HG03045 (cell line): ENCODE measurements around the gene MRPL10.

Experiments used
- ATAC-seq: cut with Tn5 transposase; IDR thresholded peaks from one replicate; pipeline ENCODE4 v1.9.1; 2021; ENCODE audit warnings: mild to moderate bottlenecking, moderate library complexity; ENCODE audit not compliant: unreplicated experiment

Gene MRPL10

DNA sequence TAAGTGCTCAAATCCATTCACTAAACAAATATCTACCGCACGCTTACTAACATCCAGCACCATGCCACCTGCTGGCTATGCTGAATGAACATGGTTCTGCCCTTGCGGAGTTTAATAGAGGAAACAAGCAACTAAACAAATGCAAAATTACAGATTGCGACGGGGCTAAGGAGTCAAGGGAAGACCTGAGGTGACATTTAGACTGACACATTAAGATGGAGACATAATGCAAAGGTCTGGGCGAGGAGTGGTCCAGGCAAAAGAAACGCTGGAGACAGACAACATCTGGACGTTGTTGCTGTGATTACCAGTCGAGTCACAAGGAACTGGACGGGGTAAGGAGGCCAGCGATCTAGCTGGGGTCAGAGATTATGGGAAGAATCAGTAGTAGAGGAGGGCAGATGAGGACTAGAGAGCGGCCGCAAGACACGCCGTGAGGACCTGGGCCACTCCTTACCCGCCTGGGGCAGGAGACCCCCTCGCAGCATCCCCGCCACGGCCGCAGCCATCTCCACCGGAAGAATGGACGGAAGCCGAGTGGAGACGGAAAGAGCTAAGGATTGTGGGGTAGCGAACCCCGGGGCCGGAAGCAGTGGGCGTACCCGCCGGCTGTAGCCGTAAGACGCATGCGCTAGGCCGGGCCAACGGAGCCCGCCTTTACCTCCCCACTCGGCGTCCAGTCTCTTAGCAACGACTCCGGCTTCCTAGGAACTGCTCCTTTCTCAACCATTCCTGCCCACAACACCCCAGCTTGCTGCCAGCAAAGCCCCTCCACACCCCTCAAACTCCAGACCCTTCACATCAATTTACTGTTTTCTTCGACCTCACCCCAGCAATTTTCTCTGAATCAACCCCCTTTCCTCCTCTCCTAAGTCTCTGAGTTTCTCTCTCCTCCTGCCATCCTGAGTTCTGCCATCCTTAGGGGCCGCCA, at the start of gene MRPL10, which contains the start of gene LRRC46:
MRPL10 (minus strand) TSS at position 539 of the 931 bp plus-strand sequence; CDS start at position 509, 30 bp downstream.
LRRC46 (plus strand) TSS at position 668 of the 931 bp plus-strand sequence. CDS start 320 bp downstream, outside the sequence.
- ATAC-seq: peak; percentile 84

DNA sequence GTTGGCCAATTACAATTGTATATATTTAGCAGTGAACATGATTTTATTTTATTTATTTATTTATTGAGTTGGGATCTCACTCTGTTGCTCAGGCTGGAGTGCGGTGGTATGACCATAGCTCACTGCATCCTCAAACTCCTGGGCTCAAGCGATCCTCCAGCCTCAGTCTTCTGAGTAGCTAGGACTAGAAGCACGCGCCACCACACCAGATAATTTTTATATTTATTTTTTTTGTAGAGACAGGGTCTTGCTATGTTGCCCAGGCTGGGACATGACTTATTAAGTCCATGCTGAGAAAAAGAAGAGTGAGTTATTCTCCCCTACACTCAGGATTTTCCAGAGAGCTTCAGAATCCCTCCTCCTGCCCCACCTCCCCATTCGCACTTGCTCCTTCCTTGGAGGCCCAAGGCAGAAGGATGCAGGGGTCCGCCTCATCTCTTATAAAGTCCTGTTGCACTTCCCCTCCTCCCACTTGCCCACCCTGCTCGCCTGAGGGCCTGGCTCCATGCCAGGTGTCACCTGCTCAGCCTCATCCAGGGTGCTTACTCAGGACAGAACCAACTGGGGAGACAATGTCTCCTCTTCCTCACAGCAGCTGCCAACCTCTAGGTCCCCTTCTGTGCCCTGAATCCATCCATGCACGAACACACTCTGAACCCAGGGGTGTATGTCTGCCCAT, 48.6 kb upstream of the MRPL10 start:
- ATAC-seq: no peak

DNA sequence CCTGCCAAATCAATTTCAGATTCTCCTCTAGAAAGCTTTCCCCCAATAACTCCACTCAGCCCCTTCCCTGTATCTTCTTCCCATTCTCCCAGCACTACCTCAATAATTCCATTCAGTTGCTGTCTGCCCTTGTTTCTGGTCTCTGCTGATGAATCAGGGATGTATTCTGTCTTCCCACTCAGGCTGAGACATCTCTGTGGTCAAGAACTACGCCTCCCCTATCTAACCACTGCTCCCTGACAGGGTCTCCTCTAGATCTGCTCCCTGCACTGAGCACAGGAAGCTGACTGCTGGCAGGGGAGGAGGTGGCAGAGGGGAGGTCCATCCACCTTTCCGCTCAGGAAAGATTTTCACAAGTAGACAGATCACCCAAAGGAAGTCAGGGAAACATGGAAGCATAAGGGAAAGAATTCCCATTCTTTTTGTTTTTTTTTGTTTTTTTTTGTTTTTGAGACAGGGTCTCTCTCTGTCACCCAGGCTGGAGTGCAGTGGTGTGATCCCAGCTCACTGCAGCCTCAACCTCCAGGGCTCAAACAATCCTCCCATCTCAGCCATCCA, 47.8 kb upstream of the MRPL10 start:
- ATAC-seq: no peak

DNA sequence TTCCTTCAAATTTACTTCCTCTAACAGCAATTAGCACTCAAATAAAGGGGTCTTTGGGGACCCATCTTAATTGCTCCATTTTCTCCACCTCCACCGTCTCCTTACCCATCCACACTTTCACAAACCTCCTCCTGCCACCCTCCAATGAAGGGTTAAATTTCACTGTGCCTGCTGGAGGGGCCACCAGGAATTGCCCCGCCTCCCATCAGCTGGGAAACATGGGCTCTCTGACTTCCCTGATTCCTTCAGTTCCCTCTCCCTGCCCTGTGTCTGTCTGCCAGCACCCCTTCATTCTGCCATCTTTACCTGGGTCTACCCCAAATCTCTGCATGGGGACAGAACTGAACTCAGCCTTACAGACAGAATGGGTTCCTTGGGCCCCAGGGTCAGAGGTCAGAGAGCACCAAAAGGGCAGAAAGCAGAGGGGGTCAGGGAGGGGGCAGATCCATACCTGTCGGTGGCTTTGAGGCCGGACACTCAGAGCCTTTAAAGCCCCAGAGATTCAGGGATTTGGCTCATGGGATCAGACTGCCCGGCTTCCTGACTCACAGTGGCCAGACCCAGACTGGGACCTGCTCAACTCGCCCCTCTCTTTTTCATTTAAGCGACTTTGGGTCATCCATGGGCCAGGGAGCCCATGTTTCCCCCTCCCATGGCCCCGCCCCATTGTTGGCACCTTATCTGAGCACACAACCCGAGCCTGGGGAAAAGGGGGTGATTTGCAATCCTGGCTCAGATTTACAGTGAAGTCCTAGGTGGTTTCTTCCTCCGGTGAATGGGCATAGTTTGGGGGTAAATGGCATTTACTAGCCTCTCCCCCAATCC, 47.1 kb upstream of the MRPL10 start:
- ATAC-seq: no peak

DNA sequence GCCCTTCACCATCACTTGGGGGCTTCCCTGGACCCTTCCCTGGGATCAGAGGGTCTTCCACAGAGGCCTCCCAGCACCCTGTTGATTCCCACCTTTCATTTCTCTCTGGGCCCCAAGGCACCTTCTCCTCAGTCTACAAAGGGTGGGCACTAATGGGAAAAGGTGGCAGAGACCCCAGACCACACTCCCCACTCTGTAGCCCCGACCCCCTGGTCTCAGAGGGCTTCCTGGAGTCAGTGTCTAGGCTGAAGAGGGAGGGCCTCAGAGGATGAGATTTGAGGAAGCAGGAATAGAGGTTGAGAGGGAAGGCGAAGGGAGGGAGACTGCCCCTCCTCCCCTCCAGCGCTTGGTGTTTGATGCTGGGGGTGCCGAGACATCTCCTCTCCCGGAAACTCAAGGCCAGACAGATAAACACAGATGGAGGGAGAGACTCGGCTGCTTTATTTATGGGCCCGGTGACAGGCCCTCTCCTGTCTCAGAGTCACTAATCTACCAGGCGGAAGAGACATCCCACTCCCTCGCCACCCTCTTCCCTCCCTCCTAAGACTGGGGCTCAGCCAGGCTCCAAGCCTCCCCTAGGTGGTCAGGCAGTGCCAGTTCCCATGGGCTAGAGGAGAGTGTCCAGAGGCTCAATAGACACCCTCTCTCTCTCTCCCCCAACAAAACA, 46.2 kb upstream of the MRPL10 start:
- ATAC-seq: no peak

DNA sequence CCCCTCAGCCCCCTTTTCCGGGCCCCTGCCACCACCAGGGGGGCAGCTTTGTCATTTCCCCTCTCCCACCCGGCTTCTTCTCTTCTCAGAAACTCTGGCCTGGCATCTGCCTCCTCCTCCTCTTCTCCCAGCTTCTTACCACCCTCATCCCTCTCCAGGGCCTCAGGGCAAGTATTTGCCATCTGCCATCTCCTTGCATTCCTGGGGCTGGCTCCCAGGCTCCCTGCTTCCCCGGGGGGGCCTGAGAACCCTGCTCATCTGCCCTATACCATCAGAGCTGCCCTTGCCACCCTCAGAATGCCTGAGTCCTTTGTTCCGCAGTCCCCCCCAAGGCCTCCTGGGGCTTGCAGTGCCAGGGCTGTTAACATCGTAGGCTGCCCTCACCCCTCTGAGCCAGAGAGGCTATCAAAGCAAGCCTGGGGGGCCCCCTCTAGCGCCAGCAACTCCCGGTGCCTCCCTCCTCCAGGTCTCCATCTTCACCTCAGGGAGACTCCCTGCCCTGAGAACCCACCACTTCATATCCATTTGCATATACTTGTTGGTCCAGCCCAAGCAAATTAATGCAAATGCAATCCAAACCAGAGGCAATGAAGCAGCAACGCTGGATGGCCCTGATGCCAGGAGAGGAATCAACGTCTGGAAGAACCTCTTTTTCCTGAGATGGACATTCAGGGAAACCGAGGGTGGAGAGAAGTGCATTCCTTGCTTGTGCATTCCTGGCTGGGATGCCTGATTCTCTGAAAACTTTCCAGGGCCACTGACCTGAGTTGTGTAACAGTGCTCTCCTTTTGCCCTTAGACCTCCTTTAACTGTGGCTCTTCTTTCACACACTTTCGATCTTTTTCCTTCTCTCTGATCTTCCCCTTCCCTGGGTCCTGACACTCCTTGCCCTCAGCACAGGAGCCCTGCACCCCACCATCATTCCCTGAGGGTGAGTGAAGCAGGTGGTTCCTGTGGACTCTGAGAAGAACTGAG, 44.0 kb upstream of the MRPL10 start:
- no peak for ATAC-seq

DNA sequence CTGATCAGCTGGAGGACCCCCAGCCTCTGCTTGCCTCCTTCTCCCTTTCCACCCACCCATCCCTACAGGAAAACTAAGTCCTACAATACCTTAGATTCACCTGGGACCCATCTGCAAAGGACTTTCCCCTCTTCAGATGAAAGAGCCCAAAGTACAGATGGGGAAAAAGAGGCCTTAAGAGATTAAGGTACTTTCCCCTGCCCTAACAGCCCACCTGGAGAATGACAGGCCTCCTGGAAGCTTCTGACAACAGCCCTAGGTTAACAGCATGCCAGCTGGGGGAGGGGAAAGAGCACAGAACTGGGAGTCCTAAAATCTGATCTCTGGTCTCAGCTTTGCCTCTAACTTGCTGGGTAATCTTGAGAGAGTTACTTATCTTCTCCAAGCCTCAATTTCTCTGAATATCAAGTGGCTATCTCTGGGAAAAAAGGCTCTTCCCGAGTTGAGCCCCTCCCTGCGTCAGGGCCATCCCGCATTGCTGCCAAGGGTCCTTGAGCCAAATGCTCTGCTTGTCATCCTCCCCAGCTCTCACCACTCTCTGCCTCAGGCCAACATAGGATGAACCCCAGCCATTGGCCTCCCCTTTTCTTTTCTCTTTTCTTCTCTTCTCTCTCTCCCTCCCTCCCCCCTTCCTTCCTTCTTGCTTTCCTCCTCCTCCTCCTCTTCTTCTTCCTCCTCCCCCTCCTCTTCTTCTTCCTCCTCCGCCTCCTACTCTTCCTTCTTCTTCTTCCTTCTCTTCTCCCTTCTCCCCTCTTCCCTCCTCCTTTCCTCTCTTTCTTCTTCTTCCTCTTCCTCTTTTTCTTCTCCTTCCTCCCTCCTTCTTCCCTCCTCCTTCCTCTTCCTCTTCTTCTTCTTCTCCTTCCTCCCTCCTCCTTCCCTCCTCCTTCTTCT, 42.1 kb upstream of the MRPL10 start:
- ATAC-seq: no peak

DNA sequence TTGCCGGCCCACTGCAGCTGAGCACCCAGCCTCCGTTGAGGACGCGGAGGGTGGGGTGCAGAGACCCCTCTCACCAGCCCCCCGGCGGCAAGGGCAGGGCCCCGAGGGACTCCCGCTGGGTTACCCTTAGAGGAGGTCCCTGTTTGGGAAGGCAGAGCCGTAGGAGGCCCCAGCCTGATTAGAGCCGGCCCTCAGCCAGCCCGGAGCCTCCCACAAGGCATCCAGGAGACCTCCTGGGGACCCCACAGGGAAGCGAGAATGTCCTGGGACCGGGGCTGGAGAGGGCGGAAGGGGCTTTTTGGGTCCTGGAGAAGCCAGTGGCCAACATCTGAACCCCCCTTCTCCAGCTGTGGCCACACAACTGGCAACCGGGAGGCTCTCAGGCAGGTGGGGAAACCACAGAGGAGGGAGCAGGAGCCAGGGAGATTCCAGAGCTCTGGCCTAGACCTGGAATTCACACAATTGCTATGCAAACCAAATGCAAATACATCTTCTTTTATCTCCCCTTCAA, 41.4 kb upstream of the MRPL10 start:
- no peak for ATAC-seq

DNA sequence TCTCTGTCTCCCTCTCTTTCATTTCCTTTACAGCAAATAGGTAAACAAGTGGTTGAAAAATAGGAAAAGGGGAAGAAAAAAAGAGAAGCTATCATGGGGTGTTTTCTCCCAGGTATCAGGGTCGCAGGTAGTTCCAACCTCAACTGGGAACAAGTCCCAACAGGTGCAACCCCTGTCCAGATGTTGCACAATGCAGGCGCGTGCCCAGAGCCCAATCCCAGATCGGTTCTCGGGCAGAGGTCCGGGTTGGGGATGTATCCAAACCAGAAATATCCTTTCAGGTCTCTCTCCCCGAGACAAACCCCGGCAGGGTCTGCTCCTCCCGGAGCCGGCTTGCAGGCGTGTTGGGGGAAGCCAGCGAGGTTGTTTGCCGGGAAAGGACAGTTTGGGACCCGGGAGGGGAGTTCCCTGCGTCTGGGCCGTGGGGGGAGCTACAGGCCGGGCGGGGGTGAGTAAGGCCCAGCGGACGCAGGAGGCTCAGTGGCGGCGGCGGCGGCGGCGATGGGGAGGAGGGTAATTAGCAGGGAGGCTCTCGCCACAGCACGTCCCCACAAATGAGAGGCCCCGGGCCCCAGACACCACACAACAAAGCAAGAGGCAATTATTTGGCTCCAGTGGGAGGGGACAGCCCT, 40.8 kb upstream of the MRPL10 start:
- ATAC-seq: no peak

DNA sequence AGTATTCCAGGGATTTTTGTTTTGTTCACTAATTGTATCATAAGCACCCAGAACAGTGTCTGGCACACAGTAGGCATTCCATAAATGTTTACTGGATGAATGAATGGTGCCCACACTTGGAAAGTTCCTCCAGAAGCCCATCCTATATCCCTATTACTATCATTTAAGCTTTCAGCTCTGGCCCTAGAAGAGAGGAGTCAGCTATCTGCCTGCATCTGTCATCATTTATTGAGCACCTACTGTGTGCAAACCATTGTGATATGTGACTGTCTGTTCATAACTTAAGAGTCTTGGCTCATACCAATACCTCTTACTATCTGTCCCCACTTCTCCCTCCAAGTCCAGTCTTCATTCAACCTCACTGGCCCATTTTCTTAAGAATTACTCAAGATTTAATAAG, 39.7 kb upstream of the MRPL10 start:
- ATAC-seq: no peak

DNA sequence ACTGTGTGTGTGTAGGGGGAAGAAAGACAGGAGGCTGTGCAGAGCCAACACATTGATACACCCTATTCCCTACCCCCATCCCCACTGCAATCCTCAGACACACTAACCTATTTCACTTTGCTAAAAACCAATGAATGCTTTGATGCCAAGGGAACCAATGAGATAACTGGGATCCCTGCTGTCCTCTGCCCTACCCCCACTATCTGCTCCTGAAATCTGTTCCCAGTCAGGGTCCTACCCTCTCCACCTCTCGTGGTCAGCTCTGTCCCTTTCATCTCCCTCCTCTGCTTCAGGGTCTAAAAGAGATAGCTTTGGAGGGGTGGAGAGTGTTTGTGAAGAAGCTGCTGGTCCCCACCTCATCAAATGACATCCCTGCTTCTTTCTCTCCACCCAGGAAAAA, 38.7 kb upstream of the MRPL10 start:
- no peak for ATAC-seq

DNA sequence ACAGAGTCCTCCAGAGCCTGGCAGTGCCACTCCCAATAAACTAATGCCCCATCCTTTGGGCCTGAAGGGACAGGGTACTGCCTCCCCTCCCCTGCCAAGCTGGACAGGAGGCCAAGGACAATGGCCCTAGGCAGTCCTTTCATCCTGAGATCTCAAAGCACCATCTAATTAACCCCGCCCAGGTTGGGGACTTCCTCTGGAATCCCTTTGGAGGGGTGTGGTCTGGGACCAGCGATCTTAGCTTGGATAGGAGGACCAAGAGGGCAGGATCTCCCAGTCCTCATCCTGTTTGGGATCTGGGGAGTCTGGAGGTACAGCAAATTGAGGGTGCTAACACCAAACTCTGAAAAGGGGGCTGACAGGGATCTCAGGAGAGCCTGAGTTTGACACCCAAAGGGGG, 37.8 kb upstream of the MRPL10 start:
- ATAC-seq: no peak

DNA sequence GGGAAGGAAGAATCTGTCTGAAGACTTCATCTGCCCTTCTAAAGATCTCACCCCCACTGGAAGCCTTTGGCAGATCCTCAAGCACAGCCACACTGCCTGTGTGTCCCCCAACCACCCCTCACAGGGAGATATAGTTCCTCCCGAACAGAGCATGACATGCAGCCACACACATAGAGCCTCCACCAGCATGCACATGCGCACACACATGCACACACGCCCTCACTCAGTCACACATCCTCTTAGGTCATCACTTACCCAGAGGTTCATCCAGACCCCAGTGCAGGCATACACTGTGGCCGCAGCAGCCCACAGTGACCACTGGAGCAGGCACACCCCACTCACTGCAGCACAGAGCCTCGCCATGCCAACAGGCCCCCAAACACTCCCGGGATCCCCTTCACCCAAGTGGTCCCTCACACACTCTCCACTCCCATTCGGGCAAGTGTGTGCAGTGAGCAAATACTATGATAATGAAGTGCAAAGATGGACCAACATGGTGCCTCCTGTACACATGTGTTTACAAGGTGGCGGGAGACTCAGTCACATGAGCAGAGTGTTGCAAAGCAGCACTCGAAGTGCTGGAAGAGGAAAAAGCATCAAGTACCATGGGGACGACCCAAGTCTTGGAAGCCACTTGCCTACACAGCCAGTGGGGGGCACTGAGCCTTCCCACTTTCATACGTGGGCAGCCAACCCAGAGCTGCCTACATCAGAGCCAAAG, 36.6 kb upstream of the MRPL10 start:
- ATAC-seq: no peak

DNA sequence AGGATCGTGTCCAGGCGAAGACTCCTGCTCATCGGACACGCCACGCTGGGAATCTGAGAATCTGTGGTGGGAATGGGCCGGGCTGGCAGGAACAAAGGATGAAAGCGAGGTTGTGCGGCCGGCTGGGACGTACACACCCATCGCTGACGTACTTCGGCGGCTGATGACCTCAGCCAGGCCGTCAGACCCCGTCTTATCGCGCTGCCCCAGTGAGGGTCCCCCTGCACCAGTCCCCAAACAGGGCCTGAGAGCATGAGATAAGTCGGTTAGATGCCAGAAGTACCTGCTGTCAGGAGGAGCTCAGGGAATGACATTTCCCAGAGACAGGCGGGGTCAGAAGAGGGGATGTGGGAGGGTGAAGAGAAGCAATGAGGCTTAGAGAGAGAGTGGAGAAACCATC, 35.6 kb upstream of the MRPL10 start:
- no peak for ATAC-seq

DNA sequence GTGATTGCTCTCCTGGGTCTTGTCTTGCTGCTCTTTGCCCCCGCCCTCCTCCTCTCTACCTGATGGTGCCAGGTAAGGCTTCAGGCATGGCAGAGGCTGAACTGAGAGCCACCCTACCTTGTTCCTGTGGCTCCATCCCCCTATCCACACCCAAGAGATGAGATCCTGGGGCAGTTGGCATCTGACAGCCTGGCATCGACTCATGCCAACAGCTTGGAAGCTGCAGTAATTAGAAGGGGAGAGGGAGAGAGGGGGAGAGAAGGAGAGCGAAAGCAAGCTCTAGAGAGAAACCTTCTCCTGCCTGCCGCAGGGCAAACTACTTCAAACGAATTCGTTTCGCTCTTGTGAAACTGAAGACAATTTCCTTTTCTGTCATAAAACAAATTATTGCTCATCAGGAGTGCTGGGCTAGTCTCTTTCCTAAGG, 33.5 kb upstream of the MRPL10 start:
- no peak for ATAC-seq

DNA sequence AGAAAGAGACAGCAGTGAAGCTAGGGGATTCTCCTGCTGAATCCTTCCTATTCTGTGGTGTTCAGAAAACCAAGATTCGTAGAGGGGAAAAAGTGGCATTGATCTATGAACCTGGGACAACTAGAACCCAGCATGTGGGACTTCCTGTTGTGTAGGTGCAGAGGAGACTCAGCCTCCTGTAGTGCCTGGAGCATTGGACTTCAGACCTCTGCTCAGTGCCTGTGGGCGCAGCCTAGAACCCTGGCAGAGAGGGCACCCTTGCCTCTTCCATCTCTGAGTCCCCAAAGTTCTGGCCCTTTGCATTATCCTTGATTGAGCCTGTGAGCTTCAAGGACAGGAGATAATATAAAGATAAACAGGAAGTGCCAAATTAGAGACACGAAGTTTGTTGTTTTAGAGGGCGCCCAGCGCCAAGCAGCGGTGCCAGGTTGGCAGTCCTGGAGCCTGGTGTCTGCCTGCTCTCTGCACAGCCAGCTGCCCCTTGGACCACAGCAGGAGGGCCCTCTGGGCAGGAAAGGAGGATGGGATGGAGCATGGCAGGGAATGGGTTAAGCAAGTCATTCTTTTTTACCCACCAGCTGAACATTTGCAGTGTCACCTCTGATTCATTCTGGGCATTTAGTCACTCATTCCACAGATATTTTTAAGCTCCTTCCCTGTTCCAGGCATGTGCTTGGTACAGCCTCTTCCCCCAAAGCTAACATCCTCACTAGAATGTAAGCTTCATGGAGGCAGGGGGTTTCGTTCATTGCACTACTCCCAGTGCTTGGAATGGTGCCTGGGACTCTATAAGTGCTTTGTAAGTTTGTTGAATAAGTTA, 31.5 kb upstream of the MRPL10 start:
- ATAC-seq: no peak
